Activated CD4-positive, alpha-beta memory T cell treated with anti-CD3 and anti-CD28 coated beads for 36 hours (primary cell): ENCODE measurements around the gene RPTOR. TPM values are rescaled to one million over a fixed set of nuclear protein-coding genes. Genes with fewer than 3 reads are reported as not detected.

Source experiments
- CTCF ChIA-PET: fragments of 350-600 bp; sonication (Branson Sonifier 250); formaldehyde crosslinking; loops from one replicate; lab custom pipeline; 2021; ENCODE audit warnings: antibody characterized with exemption, inconsistent platforms; lab: Charles Lee
- POLR2A ChIA-PET: fragments of 350-600 bp; sonication (Branson Sonifier 250); formaldehyde crosslinking; loops from one replicate; lab custom pipeline; 2021; ENCODE audit warnings: antibody characterized with exemption; lab: Charles Lee
- DNase-seq: peaks from one replicate; pipeline ENCODE4 v3.0.0-alpha.2; 2020
- H3K27ac Mint-ChIP-seq: one replicate; pipeline ENCODE4 v1.8.0; 2021; ENCODE audit warnings: mixed read lengths
- H3K27me3 Mint-ChIP-seq: one replicate; pipeline ENCODE4 v1.8.0; 2021; ENCODE audit warnings: mixed read lengths
- H3K36me3 Mint-ChIP-seq: one replicate; pipeline ENCODE4 v1.8.0; 2021; ENCODE audit warnings: mixed read lengths
- H3K4me1 Mint-ChIP-seq: one replicate; pipeline ENCODE4 v1.8.0; 2021; ENCODE audit warnings: low read depth, mixed read lengths
- H3K4me3 Mint-ChIP-seq: one replicate; pipeline ENCODE4 v1.8.0; 2021; ENCODE audit warnings: mild to moderate bottlenecking, mixed read lengths
- H3K9me3 Mint-ChIP-seq: one replicate; pipeline ENCODE4 v1.8.0; 2021; ENCODE audit warnings: mixed read lengths
- intact Hi-C: fragments of 100-400 bp; cut with micrococcal nuclease; formaldehyde crosslinking; loops from one replicate; pipeline ENCODE4 v1.15.1; 2023
- total RNA-seq, 2 experiments: library from RNA; stranded (reverse); gene quantifications; one replicate each; pipeline ENCODE4 v1.2.3, GENCODE V29; 2021

Gene RPTOR
- total RNA-seq, 2 experiments from 2014 or later: 41.5 to 47.9 TPM

DNA sequence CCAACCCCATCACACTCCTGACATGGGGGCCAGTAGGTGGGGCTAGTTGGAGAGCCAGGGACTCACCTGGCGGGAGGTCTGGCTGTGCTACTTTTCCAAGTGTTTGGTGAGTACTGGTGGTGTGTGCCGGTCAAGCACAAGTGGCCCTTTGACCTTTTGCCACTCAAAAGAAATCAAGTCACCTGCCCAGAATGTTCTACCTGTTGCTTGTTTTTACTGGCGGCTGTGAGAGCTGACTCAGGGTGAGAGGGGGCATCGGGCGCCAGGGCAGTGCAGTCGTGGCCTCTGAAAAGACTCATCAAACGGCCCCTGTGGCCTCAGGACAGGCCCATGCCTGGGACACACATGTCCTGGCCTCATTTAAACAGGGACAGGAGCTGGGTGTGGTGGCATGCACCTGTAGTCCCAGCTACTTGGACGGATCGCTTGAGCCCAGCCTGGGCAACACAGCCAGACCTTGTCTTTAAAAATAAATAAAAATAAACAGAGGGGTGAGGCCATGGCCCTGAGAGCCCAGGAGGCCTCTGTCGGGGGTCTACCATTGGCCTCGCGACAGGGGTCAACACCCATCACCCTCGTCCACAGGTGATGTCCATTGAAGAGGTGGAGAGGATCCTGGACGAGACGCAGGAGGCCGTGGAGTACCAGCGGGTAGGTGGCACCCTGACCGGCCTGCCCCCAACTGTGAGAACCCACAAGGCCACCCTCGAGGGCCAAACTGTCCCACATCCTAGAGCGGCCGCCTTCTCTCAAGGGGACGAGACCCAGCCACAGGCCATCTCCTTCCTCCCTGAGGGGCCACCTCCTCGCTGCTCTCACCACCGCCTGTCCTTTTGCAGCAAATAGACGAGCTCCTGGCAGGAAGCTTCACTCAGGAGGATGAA, 452.0 kb downstream of the RPTOR start:
- ChIA-PET POLR2A (no interaction called here), CTCF (no interaction called here)
- Mint-ChIP-seq H3K4me3 (no peak overlapping the region), H3K27ac (no peak overlapping the region), H3K9me3 (no peaks in the 10 kb centered on the region), H3K27me3 (peaks cover 2% of the 10 kb centered on the region), H3K4me1 (peaks cover 12% of the 10 kb centered on the region), H3K36me3 (peaks cover 20% of the 10 kb centered on the region)
- intact Hi-C loops: no loop called here
- DNase-seq: no peak

DNA sequence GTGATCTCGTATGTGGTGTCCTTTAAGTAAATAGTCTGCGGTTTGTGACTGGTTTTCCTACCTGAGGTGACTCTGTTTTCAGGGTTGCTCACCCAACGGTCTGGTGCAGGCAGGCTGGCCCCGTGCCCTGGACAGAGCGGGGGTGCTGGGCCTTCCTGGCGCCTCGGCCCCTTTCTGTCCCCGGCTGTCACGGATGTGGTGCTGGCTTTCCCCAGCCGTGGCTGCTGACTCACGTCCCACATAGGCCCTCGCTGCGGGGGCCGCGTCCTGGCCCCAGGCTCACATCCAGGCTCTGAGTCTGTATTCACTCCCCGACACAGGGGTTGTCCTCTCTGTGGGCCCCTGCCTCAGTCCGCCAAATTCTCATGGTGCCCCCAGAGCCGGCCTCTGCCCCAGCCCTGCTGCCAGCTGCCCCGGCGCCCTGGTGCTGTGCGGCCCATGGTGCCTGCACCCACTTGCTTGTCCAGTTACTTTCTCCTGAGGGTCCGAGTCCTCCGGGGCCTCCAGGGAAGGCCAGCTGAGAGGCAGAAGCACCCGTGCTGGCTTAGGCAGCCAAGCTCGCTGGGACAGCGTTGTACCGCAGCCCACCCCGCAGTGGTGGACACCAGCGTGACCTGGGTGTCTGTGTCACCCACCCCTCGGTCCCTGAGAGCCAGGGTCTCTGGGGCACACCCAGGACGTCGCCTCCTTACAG, 452.9 kb downstream of the RPTOR start:
- POLR2A ChIA-PET: no interaction called here
- H3K4me3 Mint-ChIP-seq: no peak overlapping the region
- intact Hi-C loops: no loop called here
- H3K27me3 Mint-ChIP-seq: peaks cover 2% of the 10 kb centered on the region
- DNase-seq: no peak
- H3K36me3 Mint-ChIP-seq: peaks cover 20% of the 10 kb centered on the region
- no peak overlapping the region for H3K27ac Mint-ChIP-seq
- CTCF ChIA-PET: no interaction called here
- H3K9me3 Mint-ChIP-seq: no peaks in the 10 kb centered on the region
- H3K4me1 Mint-ChIP-seq: peaks cover 12% of the 10 kb centered on the region

DNA sequence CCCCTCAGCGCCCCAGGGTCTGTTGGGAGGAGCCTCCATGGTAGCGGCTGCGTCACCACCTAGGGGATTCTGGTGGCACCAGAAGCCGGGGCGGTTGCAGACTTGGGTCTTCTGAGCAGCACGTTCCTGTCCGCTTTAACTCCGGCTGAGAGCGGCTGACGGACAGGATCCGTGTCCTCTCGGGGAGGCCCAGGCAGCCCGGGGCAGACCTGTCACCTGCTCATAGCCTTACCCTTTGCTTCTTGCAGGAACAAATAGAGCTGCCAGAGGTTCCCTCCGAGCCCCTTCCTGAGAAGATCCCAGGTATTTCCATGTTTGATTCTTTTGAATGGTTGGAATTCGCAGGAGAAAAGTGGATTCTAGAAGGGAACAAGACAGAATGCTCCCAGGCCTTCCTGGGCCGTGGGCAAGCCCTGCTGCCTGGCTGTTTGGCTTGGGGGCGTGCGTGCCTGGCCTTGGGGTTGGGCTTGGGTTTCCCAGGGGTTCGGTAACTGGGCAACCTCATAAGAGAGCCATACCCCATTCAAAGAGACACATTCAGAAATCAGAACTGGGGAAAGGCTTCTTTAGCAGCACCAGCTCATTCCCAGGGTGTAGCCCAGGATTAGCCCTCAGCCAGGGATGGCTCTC, 453.6 kb downstream of the RPTOR start:
- POLR2A ChIA-PET: no interaction called here
- Mint-ChIP-seq H3K27me3 (peaks cover 7% of the 10 kb centered on the region), H3K36me3 (peaks cover 20% of the 10 kb centered on the region), H3K27ac (no peak overlapping the region), H3K4me3 (no peak overlapping the region), H3K9me3 (no peaks in the 10 kb centered on the region), H3K4me1 (peaks cover 6% of the 10 kb centered on the region)
- intact Hi-C loops: no loop called here
- no peak for DNase-seq
- CTCF ChIA-PET: no interaction called here

DNA sequence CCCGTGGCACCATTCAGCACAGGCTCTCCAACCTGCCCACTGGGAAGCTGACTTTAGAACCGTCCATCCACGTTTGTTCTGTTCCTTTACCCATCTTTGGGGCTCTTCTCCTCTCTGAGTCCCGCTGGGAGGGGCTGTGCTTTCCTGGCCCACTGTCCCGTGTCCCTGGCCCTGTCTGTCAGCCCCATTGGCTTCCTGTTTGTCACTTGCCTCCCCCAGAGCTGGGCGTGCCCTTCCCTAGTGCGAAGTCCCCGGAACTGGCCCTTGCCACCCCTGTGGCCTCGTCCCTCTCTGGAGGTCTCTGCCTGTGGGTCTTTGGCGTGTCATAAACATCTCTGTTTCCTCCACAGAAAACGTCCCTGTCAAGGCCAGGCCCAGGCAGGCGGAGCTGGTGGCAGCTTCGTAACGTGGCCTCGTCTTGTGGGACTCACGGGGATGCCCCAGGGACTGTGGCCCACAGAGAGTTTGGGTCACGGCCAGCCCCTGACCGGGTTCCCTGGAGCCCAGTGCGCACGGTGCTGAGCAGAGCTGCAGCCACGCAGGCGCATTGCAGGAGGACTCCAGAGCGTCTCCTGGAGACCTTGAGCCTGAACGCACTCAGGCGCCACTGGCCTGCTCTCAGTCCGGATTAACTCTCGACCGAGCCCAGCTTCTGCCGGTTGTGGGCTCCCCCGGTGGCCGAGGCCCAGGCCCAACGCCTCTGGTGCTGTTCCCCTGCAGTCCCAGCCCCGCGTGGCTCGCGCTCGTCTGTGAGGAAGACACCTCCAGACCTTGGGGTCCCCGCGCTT, 454.3 kb downstream of the RPTOR start:
- peaks cover 20% of the 10 kb centered on the region for H3K36me3 Mint-ChIP-seq
- intact Hi-C loops: no loop called here
- ChIA-PET CTCF (no interaction called here), POLR2A (no interaction called here)
- H3K27me3 Mint-ChIP-seq: peaks cover 12% of the 10 kb centered on the region
- DNase-seq: no peak
- H3K27ac Mint-ChIP-seq: no peak overlapping the region
- peaks cover 5% of the 10 kb centered on the region for H3K4me1 Mint-ChIP-seq
- no peak overlapping the region for H3K4me3 Mint-ChIP-seq
- H3K9me3 Mint-ChIP-seq: no peaks in the 10 kb centered on the region

DNA sequence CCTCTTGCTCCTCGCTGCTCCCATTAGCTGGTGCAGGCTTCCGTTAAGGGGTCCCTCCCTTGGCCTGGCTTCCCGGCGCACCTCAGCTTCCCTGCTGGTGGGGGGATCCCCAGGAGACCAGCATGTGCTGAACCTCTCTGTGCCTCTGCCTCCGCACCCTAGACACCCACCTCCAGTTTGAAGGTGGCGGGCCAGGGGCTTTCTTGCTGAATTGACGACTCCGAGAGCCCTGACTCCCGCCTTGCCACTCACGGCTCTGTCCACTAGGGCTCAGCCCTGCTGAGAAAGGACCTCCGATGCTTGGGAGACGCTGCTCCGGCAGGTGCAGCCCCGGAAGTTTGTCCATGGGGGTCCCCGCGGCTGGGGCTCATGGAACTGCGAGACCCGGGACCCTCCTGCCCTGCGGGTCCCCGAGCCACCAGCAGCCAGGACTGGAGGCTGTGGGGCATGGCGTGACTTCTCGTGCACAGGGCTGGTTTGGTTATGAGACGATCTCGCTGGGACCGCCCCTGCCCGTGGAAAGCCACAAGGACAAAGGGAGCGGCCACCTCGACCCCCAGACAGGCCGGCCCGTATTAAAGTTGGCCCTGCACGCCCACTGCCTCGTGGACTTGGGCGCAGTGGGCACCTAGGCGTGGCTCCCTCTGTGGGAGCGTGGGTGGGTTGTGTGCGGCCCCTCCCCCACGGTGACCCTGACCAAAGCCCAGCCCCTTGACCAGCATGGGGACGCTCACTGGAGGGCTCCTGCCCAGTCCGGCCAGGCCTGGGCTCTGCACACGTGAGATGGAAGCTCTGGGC, 455.1 kb downstream of the RPTOR start:
- Mint-ChIP-seq H3K36me3 (peaks cover 20% of the 10 kb centered on the region), H3K9me3 (no peaks in the 10 kb centered on the region), H3K4me3 (no peak overlapping the region), H3K4me1 (peaks cover 9% of the 10 kb centered on the region), H3K27me3 (peaks cover 16% of the 10 kb centered on the region), H3K27ac (no peak overlapping the region)
- POLR2A ChIA-PET: no interaction called here
- no peak for DNase-seq
- CTCF ChIA-PET: no interaction called here
- intact Hi-C loops: no loop called here

DNA sequence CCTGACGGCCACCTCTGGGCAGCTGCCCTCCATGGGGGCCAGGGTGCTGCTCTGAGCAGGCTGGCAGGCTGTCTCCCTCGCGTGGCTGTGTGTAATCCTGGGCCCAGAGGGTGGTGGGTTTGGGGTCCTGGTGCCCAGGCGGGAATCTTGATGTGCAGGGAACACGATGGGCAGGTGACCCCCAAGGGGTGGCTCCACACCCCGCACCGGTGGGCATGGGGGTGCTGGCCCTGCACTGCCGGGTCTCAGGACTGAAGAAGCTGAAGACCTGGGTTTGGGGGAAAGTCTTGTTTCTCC, 455.6 kb downstream of the RPTOR start:
- Mint-ChIP-seq H3K36me3 (peaks cover 19% of the 10 kb centered on the region), H3K4me3 (no peak overlapping the region), H3K27ac (no peak overlapping the region), H3K27me3 (peaks cover 17% of the 10 kb centered on the region), H3K4me1 (peaks cover 11% of the 10 kb centered on the region), H3K9me3 (no peaks in the 10 kb centered on the region)
- intact Hi-C loops: no loop called here
- DNase-seq: no peak
- POLR2A ChIA-PET: no interaction called here
- CTCF ChIA-PET: interaction anchor here (1.4 kb wide), 1 partner anchor 23 kb away, joined by 3 read pairs; no protein-coding TSS in a partner anchor

DNA sequence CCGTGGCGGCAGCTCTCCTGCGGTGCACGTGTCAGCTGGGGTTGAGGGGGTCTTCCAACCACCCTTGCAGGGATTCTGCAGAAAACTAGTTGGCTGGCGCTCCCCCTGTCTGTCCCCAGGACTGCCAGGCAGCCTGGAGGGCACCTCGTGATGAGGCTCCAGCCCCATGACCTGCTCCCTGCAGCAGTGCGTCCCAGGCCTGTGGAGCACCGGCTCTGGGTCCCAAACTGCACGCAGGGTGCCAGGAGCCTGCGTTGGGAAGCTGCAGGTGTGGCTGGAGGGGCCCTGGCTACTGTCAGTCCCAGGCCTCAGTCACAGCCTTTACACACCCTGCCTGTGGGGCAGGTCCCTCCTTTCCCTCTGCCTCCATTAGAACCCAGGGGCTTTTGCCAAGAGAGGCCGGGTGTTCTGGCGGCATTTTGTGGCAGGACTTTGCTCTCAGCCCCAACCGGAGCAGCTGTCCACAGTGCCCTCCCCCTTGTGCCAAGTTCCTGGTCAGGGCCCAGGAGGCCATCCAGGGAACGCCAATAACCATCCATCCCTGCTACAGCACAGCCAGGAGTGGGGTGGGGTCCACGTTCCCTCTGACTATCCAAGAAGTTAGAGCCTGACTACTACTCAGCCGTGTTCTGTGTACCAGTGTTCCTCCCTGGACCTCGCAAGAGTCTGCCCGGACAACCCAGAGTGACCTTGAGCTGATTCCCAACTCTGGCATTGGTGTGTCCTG, 456.2 kb downstream of the RPTOR start:
- H3K9me3 Mint-ChIP-seq: no peaks in the 10 kb centered on the region
- no peak overlapping the region for H3K4me3 Mint-ChIP-seq
- intact Hi-C loops: no loop called here
- ChIA-PET CTCF (interaction anchor here (1.4 kb wide), 1 partner anchor 23 kb away, joined by 3 read pairs; no protein-coding TSS in a partner anchor), POLR2A (no interaction called here)
- DNase-seq: no peak
- H3K4me1 Mint-ChIP-seq: peaks cover 11% of the 10 kb centered on the region
- H3K36me3 Mint-ChIP-seq: peaks cover 14% of the 10 kb centered on the region
- H3K27ac Mint-ChIP-seq: no peak overlapping the region
- peaks cover 17% of the 10 kb centered on the region for H3K27me3 Mint-ChIP-seq

DNA sequence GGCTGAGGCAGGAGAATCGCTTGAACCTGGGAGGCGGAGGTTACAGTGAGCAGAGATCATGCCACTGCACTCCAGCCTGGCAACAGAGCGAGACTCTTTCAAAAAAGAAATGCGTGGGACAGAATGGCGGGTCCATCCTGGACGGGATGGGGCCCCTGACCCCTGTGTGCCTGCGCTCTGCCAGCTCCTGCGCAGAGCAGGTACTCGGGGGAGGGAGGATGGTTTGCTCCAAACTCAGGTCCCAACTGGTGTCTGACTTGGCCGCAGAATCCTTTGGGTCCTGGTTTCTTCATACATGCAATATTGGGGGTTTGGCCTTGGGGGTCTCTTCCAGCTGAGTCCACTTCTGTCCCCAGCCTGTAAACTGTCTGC, 457.4 kb downstream of the RPTOR start:
- CTCF ChIA-PET: no interaction called here
- DNase-seq: no peak
- H3K4me1 Mint-ChIP-seq: peaks cover 11% of the 10 kb centered on the region
- H3K27me3 Mint-ChIP-seq: peaks cover 23% of the 10 kb centered on the region
- POLR2A ChIA-PET: no interaction called here
- no peak overlapping the region for H3K4me3 Mint-ChIP-seq
- intact Hi-C loops: no loop called here
- H3K27ac Mint-ChIP-seq: no peak overlapping the region
- H3K9me3 Mint-ChIP-seq: no peaks in the 10 kb centered on the region
- H3K36me3 Mint-ChIP-seq: peaks cover 12% of the 10 kb centered on the region

DNA sequence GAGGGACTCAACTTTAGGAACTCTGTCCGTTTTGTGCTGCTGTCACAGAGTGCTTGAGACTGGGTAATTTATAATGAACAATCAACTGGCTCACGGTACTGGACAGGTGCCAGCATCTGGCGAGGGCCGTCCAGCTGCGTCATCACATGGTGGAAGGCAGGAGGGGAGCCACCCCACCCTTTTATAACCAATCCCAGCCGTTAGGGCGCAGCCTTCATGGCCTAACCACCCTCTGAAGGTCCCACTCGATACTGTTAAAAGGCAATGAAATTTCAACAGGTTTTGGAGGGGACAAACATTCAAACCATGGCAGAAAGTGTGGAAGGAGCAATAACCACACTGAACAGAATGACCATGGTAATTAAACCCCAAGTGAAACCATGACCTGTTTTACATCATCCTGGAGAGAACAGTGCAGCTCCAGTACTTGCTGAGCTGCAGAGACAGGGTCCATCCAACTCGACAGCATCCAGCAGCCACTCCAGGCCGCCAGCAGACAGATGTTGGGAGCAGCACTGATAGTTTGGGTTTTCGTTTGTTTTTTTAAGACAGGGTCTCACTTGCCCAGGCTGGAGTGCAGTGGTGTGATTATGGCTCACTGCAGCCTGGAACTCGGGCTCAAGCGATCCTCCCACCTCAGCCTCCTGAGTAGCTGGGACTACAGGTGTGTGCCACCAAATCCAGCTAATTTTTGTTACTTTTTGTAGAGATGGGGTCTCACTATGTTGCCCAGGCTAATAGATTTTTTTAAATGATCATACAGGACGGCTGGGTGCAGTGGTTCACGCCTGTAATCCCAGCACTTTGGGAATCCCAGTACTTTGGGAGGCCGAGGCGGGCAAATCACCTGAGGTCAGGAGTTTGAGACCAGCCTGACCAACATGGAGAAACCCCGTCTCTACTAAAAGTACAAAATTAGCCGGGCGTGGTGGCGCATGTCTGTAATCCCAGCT, 458.0 kb downstream of the RPTOR start:
- intact Hi-C loops: no loop called here
- Mint-ChIP-seq H3K27ac (no peak overlapping the region), H3K9me3 (no peaks in the 10 kb centered on the region), H3K4me3 (no peak overlapping the region), H3K4me1 (peaks cover 11% of the 10 kb centered on the region), H3K36me3 (peaks cover 8% of the 10 kb centered on the region), H3K27me3 (peaks cover 24% of the 10 kb centered on the region)
- CTCF ChIA-PET: no interaction called here
- DNase-seq: peak; percentile 22
- POLR2A ChIA-PET: no interaction called here

DNA sequence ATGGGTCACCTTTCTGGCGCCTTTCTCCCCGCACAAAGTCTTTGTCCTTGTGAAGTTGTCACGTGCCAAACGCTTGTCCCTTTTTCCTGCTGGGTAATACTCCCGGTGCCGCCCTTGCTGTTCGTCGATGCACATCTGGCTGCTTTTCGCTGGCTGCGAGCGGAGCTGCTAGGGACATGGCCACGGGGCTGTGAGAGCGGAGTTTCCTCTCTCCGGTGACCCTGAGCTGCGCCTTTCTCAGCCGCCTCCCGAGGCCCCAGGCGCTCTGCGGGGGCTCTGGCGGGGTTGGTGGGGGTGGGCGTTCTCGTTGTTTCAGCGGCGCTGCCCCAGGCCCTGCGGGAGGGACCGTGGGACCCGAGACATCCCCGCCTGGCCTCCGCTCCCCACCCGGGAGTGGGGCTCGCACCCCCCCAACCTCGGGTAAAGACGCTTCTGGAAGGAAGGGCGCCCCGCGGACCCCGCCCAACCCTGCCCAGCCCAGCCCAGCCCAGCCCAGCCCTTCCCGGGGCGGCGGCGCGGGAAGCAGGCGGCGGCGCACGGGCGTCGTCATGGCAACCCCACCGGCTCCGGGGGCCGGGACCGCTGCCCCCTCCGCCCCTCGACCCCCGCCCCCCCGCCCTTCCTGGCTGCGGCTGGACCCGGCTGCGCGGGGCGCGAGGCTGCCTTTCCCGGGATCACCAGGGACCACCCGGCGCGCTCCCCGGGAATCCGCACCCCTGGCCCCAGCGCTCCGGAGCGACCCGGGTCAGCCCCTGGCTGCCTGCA, 459.3 kb downstream of the RPTOR start:
- no peak overlapping the region for H3K27ac Mint-ChIP-seq
- H3K4me3 Mint-ChIP-seq: no peak overlapping the region
- CTCF ChIA-PET: interaction anchor here (1.0 kb wide), 1 partner anchor 11 kb away, joined by 3 read pairs; no protein-coding TSS in a partner anchor
- H3K36me3 Mint-ChIP-seq: peaks cover 6% of the 10 kb centered on the region
- DNase-seq: no peak
- POLR2A ChIA-PET: no interaction called here
- H3K27me3 Mint-ChIP-seq: peaks cover 24% of the 10 kb centered on the region
- no peaks in the 10 kb centered on the region for H3K9me3 Mint-ChIP-seq
- peaks cover 11% of the 10 kb centered on the region for H3K4me1 Mint-ChIP-seq
- intact Hi-C loops: no loop called here
